ENCODE data around the gene RECK. TPM values are rescaled to one million over a fixed set of nuclear protein-coding genes. Genes with fewer than 3 reads are reported as not detected.

RECK gene
- total RNA-seq, 4 donors from 2014 or later = 7.1 to 20.0 (median 18.6) TPM

DNA sequence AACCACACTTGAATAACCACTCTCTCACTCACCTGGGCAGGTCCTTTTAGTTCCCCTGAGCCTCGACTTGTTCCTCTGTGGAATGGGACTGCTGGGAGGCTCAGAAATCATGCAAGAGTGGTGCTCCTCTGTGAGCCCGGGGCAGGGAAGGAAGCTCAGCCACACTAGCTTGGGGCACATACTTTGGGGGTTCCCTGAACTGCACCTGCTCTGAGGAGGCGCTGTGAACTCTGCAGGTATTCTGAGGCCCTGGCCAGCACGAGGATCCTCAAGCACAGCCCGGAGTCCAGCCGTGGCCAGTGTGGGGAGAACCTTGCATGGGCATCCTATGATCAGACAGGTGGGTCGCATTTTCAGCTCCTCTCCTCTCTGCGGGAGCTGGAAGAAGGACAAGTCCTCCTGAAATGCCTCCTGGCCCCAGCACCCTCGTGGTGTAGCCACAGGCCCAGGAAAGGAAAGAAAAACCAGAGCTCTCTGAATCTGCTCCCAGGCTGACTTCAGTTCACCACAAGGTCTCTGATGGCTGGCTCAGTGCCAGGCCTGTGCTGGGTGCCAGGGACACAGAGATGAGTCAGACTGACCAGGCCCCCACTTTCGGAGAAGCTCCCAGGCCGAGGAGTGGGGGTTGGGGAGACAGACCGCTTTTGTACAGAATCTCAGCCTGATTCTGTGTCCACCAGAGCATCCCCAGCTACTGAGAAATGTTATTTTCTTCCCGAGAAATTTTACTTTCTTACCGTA lies 111.8 kb downstream of the RECK start:
- WGBS, 2 donors = 62 to 86% methylated on average over 12 to 13 of the region's 14 CpGs
- intact Hi-C loops (cut with DNase I) = no loop called here
- Histone ChIP-seq H3K36me3 (no peaks in the 10 kb centered on the region), H3K4me1 (peaks cover 0 to 14% of the 10 kb centered on the region in 2 donors), H3K9me3 (no peaks in the 10 kb centered on the region), H3K27ac (peak overlapping the region in 2 of 3 donors; percentile 15 to 56), H3K27me3 (no peaks in the 10 kb centered on the region), H3K4me3 (replicated peaks in 1 of 3) (no peak overlapping the region)
- TF ChIP-seq, protein P1, sequence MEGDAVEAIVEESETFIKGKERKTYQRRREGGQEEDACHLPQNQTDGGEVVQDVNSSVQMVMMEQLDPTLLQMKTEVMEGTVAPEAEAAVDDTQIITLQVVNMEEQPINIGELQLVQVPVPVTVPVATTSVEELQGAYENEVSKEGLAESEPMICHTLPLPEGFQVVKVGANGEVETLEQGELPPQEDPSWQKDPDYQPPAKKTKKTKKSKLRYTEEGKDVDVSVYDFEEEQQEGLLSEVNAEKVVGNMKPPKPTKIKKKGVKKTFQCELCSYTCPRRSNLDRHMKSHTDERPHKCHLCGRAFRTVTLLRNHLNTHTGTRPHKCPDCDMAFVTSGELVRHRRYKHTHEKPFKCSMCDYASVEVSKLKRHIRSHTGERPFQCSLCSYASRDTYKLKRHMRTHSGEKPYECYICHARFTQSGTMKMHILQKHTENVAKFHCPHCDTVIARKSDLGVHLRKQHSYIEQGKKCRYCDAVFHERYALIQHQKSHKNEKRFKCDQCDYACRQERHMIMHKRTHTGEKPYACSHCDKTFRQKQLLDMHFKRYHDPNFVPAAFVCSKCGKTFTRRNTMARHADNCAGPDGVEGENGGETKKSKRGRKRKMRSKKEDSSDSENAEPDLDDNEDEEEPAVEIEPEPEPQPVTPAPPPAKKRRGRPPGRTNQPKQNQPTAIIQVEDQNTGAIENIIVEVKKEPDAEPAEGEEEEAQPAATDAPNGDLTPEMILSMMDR (IDR thresholded peaks at IDR 0.05) = no peak
- TF ChIP-seq POLR2A (IDR thresholded peaks at IDR 0.05) = no peak
- peak; percentile 69 to 77 for DNase-seq

DNA sequence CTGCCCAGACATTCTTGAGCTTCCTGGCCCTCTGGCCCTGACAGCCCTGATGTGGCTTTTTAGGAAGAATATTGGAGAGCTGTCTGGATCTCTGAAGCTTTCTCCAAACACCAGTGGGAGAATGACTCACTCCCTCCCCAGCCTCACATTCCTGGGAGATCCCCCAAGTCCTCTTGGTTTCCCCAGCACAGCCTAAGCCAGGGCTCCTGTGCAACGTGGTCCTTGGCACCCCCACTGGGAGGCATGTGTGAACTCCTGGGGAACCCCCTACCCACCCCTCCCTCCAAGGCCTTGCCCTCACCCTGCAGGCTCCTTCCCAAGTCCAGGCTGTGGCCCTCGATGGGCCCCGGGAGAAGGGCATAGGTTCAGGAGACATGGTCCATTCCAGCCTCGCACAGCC lies 112.5 kb downstream of the RECK start:
- H3K4me1 ChIP-seq = peaks cover 0 to 14% of the 10 kb centered on the region in 2 donors
- peak overlapping the region in 2 of 3 donors; percentile 15 to 45 for H3K27ac ChIP-seq
- no peak for DNase-seq
- WGBS, 2 donors = 72 to 85% methylated on average over 4 of the region's 4 CpGs
- no peaks in the 10 kb centered on the region for H3K36me3 ChIP-seq
- no peaks in the 10 kb centered on the region for H3K27me3 ChIP-seq
- intact Hi-C loops (cut with DNase I) = no loop called here
- H3K4me3 ChIP-seq (replicated peaks in 1 of 3) = no peak overlapping the region
- no peak for TF ChIP-seq POLR2A (IDR thresholded peaks at IDR 0.05)
- TF ChIP-seq, protein P1 (IDR thresholded peaks at IDR 0.05) = no peak
- H3K9me3 ChIP-seq = no peaks in the 10 kb centered on the region

DNA sequence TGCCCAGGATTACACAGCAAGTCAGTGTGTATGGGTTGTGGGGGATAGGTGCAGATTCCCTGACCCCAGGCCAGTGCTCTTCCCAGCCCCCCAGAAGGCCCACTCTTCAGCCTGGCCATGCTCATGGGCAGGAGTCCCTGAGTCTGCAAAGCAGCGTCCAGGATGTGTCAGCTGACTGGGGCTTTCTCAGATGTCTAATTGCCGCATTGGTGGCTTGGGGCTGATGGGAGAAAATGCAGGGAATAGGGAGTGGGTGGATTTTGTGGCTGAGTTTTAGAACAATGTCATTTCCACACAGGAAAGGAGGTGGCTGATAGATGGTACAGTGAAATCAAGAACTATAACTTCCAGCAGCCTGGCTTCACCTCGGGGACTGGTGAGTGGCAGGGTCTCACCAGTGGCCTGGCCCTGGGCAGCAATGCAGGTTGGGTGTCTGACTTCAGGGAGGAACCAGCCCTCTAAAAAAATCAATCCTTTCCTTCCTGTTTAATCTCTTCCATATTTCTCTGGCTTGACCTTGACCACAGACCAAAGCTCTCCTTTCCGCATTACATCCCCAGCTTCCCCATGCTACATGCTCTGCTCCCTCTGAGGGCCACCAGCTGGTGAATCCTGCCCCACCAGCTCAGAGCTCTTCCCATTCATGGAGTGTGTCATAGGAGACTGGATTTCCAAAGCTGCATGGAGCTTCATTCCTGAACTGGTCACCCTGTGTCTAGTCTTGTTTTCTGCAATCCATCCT lies 114.0 kb downstream of the RECK start:
- Histone ChIP-seq H3K4me1 (peaks cover 0 to 14% of the 10 kb centered on the region in 2 donors), H3K27ac (peak overlapping the region in 2 of 3 donors; percentile 2 to 50), H3K4me3 (replicated peaks in 1 of 3) (no peak overlapping the region), H3K27me3 (no peaks in the 10 kb centered on the region), H3K9me3 (no peaks in the 10 kb centered on the region), H3K36me3 (no peaks in the 10 kb centered on the region)
- DNase-seq = no peak
- WGBS, 2 donors = 77 to 79% methylated on average over 4 of the region's 4 CpGs
- intact Hi-C loops (cut with DNase I) = no loop called here
- TF ChIP-seq, protein P1 (IDR thresholded peaks at IDR 0.05) = no peak
- TF ChIP-seq POLR2A (IDR thresholded peaks at IDR 0.05) = no peak

DNA sequence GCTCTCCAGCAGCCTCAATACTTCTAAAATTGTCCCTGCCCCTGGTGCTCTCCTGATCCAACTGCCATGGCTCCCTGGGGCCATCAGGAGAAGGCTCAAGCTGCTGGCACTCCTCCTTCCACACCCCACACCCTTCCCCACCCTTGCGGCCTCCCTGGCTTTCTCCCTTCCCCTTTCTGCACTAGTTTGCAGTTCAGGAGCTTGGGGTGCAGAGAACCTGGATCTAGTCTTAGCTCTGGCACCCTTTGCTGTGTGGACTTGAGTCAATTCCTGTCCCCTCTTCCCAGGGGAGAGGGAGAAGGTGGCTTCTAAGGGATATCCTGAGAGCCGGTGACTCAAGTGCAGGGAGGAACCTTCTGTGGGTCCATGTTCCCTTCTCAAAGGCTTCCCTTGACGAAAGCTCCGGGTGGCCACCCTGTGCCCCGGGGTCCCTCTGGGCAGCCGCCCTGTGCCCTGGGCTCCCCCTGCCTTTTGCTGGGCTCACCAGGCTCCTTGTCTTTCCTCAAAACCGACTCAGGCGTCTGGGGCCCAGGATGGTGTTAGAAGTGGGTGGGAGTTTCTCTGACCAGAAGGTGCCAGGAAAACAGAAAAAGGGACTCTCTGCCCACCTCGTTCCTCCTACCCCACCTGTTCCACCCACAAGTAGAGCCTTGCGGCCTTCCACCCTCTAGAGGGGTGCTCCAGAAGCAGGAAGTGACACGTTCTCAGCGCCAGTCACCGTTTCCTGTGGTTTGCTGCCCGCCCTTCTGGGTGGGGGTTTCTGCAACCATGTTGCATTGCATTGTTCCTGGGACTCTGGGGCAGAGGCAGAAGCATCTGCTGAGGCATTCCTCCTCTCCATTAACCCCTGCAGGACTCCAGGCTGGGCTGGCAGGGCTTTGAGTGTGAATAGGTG lies 114.8 kb downstream of the RECK start:
- Histone ChIP-seq H3K9me3 (no peaks in the 10 kb centered on the region), H3K27me3 (no peaks in the 10 kb centered on the region), H3K36me3 (no peaks in the 10 kb centered on the region), H3K4me1 (peaks cover 0 to 14% of the 10 kb centered on the region in 2 donors), H3K27ac (peak overlapping the region in 1 of 3 donors; percentile 50), H3K4me3 (replicated peaks in 1 of 3) (no peak overlapping the region)
- TF ChIP-seq POLR2A (IDR thresholded peaks at IDR 0.05) = no peak
- TF ChIP-seq, protein P1 (IDR thresholded peaks at IDR 0.05) = no peak
- DNase-seq = peak in 1 of 2 donors; percentile 27
- intact Hi-C loops (cut with DNase I) = no loop called here
- 69 to 84% methylated on average over 13 to 14 of the region's 14 CpGs for WGBS, 2 donors
